NCI-H1417 (cell line): ENCODE data around the gene COL26A1.

Experiments
- DNase-seq, 3 experiments: peaks; one replicate each; lab custom pipeline; 2025; lab: John Stamatoyannopoulos, UW

Gene COL26A1

DNA sequence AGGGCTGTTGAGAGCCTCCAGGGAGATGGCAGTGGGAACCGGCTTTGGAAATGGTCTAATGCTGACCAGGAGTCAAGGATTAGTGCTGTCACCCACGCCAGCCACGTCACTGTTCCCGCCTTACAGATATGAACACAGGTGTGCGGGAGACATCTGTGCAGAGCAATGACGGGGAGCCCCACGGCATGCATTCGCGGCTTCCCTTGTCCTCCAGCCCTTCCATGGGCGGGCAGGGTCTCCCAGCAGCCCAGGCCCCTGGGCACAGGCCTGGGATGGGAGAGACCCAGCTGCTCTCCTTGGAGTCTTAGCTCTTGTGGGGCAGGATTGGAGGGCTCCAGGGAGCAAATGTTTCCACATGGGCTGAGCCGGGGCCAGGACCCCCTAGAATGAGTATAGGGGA lies 172.2 kb downstream of the COL26A1 start:
- no peak for DNase-seq

DNA sequence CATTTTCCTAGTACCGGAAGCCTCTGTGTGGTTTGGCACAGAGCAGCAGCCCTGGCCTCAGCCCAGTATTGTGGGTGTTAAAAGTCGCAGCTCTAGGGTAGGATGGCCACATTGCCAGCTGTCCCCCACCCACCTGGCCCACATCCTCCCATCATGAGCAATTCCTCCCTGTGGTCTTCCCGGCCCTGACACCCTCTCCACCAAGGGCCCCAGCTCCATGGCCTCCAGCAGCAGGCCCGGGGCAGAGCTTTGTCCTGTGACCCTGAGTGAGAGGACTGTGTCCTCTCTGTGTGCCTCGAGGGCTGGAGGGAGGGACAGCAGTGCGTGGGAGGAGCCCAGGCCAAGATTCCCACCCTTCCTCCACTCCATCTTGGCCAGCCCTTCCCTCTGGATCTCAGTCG lies 172.7 kb downstream of the COL26A1 start:
- no peak for DNase-seq

DNA sequence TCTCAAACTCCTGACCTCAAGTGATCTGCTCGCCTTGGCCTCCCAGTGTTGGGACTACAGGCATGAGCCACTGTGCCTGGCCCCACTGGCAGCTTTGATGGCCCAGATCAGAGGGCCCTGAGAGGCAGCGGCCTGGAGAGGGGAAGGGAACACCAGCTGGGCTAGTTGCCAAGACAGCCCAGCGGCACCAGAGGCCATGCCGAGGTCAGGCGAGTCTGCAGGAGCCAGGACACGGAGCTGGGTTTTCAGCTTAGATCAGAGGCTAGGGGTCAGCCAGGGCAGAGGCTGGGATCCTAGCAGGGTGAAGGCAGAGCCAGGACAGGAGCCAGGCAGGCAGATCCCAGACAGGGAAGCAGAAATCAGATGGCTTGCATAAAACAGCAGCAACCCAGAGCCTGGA lies 173.6 kb downstream of the COL26A1 start:
- no peak for DNase-seq

DNA sequence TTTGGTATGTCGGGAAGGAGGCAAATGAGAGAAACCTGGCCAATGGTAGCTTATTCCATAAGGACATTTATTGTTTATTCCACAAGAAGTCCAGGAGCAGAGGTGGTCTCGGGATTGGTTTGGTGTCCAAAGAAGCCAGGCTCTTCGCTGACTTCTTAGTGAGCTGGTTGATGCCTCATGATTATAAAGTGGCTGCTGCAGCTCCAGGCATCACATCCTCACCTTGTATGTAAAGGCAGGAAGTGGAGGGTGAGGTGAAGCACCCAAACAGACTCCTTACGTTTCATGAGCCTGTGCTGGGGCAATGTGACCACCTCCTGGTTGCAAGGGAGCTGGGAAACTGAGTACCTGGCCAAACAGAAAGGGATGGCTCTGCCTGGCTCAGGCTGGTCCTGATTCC lies 174.0 kb downstream of the COL26A1 start:
- no peak for DNase-seq

DNA sequence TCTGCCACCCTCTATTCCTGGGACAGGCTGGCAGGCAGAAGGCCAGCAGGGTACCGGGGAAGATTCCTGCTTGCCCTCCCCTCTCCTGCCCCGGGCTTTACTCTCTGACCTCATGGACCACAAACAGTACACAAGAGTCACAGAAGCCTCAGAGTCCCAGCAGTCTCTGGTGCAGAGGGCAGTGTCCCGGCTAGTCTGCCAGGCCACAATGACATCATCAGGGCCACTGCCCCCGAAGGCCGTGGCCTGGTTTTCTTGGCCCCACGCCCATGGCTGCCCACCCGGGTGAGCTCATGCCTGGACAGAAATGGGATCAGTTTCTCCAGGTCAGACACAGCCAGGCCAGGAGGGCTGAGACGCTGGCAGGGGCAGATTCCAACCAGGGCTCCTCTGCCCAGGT lies 174.5 kb downstream of the COL26A1 start:
- no peak for DNase-seq

DNA sequence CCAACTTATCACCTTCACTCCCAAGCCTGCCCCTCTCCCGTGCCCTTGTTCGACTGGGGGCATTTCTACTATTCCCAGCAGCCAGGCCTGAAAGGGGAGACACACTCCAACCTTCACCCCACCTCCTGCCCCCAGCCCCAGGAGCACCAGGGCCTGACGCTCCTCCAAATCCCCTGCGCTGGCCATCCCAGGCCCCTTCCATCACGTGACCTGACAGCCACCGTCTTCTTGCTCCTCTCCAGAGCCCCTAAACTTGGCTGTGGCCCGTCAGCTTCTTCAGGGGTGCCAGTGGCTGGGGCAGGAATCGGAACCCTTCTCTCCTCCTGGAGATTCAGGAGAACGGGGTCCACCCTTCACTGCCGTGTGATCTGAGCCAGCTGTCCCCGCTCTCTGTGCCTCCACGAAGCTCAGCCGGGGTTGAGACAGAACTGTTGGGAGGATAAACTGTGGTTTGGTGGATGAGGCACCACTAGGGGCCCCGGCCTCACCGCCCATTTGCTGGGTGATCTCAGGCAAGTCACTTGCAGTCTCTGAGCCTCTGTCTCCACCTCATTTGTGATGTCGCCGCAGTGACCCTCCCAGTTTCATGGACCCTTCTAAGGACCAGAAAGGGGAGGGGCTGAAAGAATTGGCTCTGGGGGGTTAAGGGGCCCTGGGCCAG lies 175.4 kb downstream of the COL26A1 start:
- no peak for DNase-seq

DNA sequence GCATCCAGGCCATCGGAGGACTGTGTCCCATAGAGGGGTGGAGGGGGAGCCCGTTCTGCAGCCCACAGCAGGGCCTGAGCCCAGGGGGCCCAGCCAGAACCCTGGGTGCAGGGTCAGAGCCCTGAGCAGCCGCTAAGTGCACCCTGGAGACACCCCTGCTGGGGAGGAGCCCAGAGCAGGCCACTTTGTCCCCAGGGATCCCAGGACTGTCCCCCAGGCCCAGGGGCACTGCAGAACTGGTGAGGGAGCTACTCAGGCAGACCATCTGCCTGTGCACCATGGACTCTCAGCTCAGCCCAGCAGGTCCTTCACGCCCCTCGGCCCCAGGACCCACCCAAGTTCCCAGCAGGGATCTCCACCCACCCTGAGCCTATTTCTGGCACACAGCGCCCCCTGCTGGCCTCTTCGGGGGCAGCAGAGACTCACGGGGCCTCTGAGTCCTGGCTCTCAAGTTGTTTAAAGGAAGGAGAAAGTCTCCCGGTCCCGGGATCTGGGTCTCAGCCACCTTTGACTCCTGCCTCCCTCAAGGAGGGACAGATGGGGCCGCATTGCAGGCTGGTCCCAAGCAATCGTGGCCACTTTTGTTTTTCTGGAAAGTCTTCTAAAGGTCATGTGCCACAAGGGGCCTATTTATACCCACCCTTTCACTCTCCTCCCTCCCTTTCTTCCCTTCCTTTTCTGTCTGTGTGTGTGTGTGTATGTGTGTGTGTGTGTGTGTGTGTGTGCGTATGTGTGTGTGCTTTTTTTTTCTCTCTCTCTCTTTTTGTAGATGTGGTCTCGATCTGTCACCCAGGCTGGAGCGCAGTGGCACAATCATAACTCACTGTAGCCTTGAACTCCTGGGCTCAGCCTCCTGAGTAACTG lies 176.2 kb downstream of the COL26A1 start:
- peak in 1 of 3 experiments; percentile 52 for DNase-seq

DNA sequence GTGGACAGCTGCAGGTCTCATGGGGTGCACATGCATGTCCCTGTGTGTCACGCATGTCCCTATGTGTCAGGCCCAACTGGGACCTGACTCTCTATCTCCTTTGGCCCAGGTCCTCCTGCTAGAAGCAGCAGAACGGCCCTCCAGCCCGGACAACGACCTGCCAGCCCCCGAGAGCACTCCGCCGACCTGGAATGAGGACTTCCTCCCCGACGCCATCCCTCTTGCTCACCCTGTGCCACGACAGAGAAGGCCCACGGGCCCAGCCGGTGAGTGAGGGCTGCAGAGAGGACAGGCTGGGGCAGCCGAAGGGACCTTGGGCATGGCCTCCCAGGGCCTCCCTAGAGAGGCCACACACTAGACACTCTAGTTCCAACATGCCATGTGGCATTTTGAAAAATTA lies 177.1 kb downstream of the COL26A1 start:
- no peak for DNase-seq

DNA sequence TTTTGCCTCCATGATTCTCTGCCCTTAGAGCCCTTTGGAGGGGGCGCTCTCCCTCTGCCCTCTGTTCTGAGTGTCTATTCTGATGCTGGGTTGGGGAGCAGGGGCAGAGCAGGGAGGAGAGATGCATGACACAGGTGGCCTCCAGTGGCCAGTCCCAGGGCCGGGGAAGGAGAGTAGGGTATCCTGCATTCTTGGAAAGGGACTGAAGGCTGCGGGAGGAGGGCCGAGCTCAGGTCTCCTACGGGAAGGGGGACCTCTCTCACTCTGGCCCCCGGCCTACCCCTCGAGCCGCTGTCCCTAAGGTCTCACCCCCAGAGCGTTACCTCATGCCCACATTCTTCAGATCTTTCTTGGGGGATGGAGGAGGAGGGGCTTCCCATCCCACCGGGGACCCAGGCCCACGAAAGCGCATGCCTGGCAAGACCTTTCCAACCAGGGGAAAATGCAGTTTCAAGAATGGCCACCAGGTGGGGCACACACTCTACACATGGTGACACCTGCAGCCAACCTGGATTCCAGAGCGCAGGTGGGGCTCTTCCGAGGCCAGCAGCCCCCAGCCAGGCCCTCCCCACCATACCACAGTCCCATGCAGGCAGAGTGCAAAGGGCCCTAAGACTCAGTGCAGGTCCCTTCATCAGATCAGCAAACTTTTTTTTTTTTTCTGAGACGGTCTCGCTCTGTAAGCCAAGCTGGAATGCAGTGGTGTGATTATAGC lies 180.0 kb downstream of the COL26A1 start:
- DNase-seq: peak; percentile 65 to 88 (median 66)

DNA sequence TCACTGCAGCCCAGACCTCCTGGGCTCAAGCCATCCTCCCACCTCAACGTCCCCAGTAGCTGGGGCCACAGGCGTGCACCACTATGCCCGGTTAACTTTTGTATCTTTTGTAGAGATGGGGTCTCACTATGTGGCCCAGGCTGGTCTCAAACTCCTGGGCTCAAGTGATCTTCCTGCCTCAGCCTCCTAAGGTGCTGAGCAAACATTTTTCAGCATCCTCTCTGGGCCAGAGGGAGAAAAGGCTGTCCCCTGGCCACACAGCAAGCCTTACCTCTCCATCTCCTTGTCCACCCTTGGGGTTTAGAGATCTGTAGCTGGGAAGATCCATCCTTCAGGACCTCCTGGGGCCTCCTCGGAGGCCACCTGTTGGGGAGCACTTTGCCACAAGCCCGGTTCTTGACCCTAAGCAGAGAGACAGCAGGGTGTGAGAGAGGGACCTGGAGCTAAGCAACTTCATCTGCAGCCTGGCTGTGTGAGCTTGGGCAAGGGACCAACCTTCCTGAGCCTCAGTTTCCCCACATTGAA lies 180.6 kb downstream of the COL26A1 start:
- DNase-seq: no peak

DNA sequence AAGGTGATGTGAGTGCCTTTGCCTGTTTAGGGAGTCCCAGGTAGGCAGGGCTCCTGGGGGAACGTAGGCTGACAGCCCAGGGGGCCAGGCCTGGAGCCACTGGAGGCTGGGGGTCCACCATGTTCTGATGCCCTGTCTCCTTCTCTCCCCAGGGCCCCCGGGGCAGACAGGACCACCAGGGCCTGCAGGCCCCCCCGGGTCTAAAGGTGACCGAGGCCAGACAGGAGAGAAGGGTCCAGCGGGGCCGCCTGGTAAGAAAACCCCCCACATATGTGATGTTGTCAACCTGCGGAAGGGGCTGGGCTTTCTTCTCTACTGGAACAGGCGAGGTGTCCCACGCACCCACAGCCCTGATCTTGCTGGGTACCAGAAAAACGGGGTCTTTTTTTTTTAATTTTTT lies 181.2 kb downstream of the COL26A1 start:
- no peak for DNase-seq

DNA sequence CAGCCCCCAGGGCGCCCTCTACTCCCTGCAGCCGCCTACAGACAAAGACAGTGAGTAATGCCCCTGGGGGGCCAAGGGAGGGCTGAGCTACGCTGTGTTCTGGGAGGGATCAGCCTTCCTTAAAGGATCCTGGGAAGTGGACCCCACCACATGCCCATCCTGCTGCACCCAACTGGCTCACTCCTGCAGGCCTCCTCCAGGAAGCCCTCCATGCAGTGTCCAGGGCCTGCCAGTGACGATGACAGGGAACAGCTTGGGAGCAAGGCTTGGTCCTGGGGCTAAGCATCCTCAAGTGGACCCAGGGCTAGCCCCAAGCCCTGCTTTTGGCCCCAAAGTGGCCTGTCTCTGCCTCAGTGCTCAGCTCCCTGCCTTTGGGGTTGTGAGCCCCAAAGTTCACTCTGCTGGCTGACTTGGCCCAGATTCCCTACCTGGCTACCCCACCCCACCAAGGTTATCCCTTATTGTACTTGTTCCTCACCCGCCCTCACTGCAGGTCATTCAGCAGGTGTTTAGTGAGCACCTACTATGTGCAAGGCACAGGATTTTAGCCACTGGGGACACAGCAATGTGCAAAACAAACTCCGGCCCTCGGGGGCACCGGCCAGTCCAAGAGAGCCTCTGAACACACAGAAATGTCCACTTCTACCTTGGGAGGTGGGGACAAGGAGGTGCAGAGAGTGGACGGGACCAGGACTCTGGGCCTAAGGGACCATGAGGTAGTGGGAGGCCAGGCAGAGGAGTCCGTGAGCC lies 182.9 kb downstream of the COL26A1 start:
- DNase-seq: no peak

DNA sequence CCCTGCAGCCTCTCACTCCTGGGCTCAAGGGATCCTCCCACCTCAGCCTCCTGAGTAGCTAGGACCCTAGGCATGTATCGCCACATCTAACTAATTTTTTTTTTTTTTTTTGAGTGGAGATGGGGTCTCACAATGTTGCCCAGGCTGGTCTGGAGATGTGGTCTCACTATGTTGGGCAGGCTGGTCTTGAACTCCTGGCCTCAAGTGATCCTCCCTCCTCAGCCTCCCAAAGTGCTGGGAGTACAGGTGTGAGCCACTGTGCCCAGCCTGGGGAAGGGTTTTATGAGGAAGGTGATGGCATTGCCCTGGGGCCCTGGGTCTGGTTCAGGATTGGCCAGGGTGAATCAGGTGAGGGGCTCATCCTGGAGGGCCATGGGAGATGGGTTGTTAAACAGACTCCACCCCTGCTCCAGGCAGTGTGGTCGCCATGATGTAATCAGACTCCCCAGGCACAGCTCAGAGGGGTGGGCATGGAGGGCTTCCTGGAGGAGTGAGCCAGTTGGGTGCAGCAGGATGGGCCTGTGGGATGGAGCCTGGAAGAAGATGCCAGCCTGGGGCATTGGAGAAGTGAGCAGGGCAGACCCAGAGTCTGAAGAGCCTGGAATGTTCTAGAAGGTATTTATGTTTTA lies 183.7 kb downstream of the COL26A1 start:
- DNase-seq: no peak

DNA sequence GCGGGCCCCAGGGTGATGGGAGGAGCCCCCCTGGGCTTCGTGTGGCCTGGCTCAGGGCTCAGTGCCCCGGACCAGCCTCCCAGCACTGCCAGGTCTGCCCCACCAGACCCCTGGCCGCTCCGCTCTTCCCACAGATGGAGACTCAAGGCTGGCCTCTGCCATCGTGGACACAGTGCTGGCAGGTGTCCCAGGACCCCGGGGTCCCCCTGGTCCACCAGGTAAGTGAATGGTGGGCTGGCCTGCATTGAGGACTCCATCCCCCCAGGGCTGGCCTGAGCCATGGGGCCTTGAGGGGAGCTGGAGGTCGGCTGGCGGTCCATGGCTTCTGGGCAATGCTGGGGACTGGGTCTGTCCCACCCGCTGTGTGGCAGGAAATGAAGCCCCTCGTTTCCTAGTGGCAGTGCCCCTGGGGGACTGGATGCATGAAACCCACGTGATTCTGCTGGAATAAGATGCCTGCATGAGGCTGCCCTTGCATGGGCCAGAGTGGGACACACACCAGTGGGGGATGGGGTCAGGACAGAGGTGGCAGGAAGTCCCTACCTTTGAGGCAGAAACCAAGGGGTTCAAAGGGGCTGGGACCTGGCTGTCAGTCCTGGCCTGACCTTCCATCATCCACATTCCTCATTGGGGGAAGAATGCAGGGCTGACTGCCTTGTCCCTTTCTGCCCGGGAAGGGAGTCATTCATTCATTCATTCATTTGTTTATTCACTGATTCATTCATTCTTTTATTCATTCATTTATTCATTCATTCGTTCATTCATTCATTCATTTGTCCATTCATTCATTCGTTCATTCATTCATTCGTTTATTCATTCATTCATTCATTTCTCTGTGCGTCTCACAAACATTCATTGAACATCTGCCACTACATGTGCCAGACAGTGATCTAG lies 184.6 kb downstream of the COL26A1 start:
- DNase-seq: no peak

DNA sequence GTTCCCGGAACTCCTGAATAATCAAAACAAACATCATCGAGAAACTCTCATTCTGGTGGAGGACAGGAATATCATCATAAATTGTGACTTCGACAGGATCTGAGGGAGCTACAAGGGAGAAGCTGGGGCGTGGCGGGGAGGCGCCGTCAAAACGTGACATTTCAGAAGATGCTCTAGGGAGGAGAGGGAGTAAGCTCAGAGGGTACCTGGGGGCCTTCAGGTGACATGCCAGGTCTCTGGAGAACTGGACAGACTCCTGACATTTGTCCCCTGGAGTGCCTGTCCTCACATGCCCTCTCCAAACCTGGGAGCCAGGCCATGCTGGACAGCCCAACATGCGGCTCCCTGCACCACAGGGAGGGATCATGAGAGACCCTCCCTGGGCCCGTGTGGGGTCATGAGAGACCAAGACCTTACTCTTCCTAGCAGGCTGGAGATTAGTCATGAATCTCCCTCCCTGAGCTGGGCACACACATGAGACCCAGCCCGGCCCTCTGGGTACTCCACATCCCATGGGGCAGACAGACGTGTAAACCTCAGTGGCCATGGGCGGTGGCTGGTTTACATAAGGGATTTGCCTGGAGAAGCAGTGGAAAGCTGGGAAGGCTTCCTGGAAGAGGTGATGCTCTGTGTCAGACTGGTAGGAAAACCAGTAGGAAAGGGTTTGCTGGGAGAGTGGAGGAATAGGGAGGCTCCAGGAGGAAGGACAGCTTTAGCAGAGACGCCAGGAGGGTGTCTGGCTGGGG lies 185.4 kb downstream of the COL26A1 start:
- DNase-seq: no peak

DNA sequence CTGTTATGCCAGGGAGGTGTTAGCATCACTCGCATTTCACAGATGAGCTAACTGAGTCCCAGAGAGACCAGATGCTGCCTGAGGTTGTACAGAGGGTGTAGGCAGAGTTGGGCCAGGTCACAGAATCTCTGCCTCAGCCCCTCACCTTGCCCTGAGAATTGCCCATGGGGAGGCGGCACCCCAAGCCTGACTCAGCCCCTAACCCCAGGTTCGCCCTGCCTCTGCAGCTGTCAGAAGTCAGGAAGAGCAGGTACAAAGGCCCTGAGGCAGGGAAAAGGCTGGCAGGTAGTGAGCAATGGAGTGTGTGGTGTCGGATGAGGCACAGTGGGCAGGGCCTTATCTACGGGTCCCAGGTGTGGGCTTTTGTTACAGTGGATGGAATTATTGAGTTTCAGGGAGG lies 187.1 kb downstream of the COL26A1 start:
- no peak for DNase-seq

DNA sequence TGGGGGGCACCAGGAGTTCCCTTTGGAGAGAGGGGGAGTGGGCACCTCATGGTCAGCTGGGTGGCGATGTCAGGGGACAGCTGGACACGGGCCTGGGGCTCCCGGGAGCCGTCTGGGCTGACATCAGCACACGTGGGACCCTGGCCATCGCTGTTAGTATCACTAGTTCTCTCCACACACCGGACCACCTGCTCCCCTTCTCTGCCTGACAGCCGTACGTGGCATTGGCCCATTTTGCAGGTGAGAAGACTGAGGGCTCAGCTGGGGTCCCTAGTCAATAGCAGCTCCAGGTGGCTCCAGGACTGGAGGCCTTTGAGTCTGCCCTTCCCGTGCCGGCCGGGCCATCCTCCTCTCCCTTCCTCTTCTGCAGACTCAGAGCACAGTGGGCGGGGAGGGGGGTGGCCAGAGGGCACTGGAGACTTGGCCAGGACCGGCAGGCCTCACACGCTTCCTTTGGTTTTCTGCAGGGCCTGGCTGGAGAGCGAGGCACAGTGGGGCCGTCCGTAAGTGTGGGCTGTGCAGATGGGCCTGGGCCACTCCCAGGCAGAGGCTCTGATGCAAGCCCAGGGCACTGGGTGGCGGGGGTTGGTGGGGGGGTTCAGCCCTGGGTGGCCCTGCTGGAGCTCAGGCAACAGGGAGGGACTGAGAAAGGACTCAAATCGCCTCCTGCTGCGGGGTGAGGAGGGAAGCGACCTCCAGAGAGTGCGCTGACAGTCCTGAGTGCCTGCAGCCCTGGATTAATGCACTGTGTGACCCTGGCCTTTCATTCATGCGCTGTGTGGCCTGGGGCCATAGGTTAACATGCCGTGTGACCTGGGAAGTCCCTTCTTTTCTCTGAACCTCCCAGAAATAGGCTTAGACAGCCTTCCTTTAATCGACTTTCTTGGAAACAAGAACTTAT lies 188.2 kb downstream of the COL26A1 start:
- no peak for DNase-seq

DNA sequence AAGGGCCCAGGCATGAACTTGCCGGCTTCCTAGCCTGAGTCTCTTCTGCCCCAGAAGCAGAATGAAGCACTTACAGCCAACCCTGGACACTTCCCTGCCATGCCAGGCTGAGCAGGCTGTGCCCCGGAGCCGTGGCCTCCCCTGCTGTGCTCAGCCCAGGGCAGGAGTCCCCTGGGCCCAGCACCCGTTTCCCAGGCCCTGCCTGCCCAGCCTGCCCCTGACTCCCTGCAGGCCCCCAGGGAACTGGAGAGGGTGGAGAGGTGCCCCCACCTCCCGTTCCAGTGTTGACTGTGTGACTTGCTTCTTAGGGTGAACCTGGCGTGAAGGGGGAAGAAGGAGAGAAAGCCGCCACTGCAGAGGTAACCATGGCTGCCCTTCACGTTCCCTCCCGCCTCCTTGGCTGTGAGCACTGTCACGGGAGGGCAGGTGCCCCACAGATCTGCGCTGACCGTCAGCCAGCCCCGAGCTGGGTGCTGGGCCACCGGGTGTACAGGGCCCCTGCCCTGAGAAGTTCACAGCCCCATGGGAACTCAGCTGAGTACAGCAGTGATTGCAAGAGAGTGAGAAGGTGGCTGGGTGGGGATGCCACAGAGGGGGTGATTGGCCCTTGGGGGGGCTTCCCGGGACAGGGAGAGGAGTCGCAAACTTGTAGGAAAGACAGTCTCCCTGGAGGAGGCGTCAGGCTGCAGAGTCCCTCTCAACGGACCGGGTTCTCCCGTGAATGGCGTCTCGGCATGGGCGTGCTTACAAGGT lies 190.5 kb downstream of the COL26A1 start:
- DNase-seq: no peak
